GM12891 (cell line): ENCODE results near the gene MPP1.

Experiments
- PAX5 ChIP-seq: IDR thresholded peaks from 2 replicates; pipeline ENCODE4 v1.6.1; 2011; ENCODE audit warnings: low read length, moderate library complexity, mild to moderate bottlenecking; ENCODE audit not compliant: insufficient read depth, severe bottlenecking
- POLR2A ChIP-seq: IDR thresholded peaks from 2 replicates; pipeline ENCODE4 v1.6.1; 2011; ENCODE audit warnings: low read depth, low read length, control low read depth
- POLR2AphosphoS5 ChIP-seq: IDR thresholded peaks from 2 replicates; pipeline ENCODE4 v1.6.1; 2011; ENCODE audit warnings: low read depth, low read length, control low read depth
- POU2F2 ChIP-seq: IDR thresholded peaks from 2 replicates; pipeline ENCODE4 v1.6.1; 2011; ENCODE audit warnings: low read depth, mild to moderate bottlenecking, control low read depth, low read length, moderate library complexity
- TAF1 ChIP-seq: IDR thresholded peaks from 2 replicates; pipeline ENCODE4 v1.6.1; 2011; ENCODE audit warnings: low read depth, low read length, control low read depth

DNA sequence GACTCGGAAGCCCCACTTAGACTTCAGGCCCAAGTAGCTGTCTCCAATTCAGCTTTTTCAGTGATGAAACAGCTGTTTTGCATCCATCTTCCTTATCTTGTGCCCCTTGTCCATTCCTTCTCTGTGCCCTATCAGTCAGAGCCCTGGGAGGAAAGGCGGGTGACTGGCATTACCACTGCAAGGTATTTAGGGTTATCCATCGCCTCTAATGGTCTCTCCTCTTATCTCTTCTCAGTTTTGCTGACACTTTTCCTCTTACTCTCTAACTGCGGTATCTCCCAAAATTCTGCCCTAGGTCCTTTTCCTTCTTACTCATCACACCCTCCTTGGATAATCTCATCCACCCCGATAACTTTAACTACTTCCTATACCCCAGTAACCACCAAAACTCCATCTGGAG is 68.1 kb downstream of the MPP1 start:
- TF ChIP-seq POLR2A (no peak), TAF1 (no peak), POLR2AphosphoS5 (no peak), PAX5 (no peak), POU2F2 (no peak)
